ENCODE data around the gene STK32C.
"Not testable (repeated sequence)": the region's sequence is repeated elsewhere in the genome, so short reads cannot be mapped to it uniquely, and the experiment has no call there.

The STK32C gene

GRCh38 chr10:132349766-132350165 lies 42.0 kb upstream of the STK32C start:
- Histone ChIP-seq H3K27me3 (ENCODE audit: control insufficient read depth, insufficient read depth, low read length) (no peaks in the 10 kb centered on the region), H3K36me3 (ENCODE audit: control insufficient read depth, low read depth, low read length) (no peaks in the 10 kb centered on the region), H3K4me3 (ENCODE audit: low read length) (no peak overlapping the region), H3K4me1 (ENCODE audit: control insufficient read depth, low read depth, low read length) (no peaks in the 10 kb centered on the region), H3K9me3 (ENCODE audit: control insufficient read depth, low read depth, low read length) (no peaks in the 10 kb centered on the region), H3K9ac (ENCODE audit: low read length) (no peak overlapping the region), H3K27ac (ENCODE audit: low read length) (no peak overlapping the region)

GRCh38 chr10:132347931-132348267 lies 40.1 kb upstream of the STK32C start:
- Histone ChIP-seq H3K4me3 (ENCODE audit: low read length) (no peak overlapping the region), H3K4me1 (ENCODE audit: control insufficient read depth, low read depth, low read length) (no peaks in the 10 kb centered on the region), H3K9me3 (ENCODE audit: control insufficient read depth, low read depth, low read length) (no peaks in the 10 kb centered on the region), H3K9ac (ENCODE audit: low read length) (no peak overlapping the region), H3K27me3 (ENCODE audit: control insufficient read depth, insufficient read depth, low read length) (no peaks in the 10 kb centered on the region), H3K27ac (ENCODE audit: low read length) (no peak overlapping the region), H3K36me3 (ENCODE audit: control insufficient read depth, low read depth, low read length) (no peaks in the 10 kb centered on the region)

GRCh38 chr10:132347211-132347930 lies 39.6 kb upstream of the STK32C start:
- no peak overlapping the region for H3K27ac ChIP-seq (ENCODE audit: low read length)
- no peaks in the 10 kb centered on the region for H3K4me1 ChIP-seq (ENCODE audit: control insufficient read depth, low read depth, low read length)
- H3K9ac ChIP-seq (ENCODE audit: low read length): no peak overlapping the region
- H3K36me3 ChIP-seq (ENCODE audit: control insufficient read depth, low read depth, low read length): no peaks in the 10 kb centered on the region
- H3K4me3 ChIP-seq (ENCODE audit: low read length): no peak overlapping the region
- no peaks in the 10 kb centered on the region for H3K9me3 ChIP-seq (ENCODE audit: control insufficient read depth, low read depth, low read length)
- no peaks in the 10 kb centered on the region for H3K27me3 ChIP-seq (ENCODE audit: control insufficient read depth, insufficient read depth, low read length)

DNA sequence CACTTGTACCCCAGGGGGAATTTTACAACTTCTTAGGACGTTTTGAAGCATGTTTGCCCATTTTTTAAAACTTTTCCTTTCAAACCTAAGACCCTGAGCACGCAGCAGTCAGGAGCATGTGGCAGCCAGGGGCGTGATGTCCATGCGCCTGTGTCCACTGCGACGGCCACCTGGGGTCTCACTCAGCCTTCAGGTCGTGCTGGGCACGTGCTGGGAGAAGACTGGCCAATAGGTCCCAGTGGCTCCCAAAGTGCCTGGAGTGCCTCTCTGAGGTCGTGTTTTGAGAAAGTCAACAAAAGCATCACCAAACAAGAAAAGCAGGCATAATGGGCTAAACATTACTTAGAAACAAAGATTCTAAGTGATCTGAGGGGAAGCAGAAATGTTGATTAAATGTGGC lies 39.1 kb upstream of the STK32C start:
- H3K36me3 ChIP-seq (ENCODE audit: control insufficient read depth, low read depth, low read length): no peaks in the 10 kb centered on the region
- H3K4me1 ChIP-seq (ENCODE audit: control insufficient read depth, low read depth, low read length): no peaks in the 10 kb centered on the region
- H3K9ac ChIP-seq (ENCODE audit: low read length): no peak overlapping the region
- H3K4me3 ChIP-seq (ENCODE audit: low read length): no peak overlapping the region
- H3K9me3 ChIP-seq (ENCODE audit: control insufficient read depth, low read depth, low read length): no peaks in the 10 kb centered on the region
- no peaks in the 10 kb centered on the region for H3K27me3 ChIP-seq (ENCODE audit: control insufficient read depth, insufficient read depth, low read length)
- no peak overlapping the region for H3K27ac ChIP-seq (ENCODE audit: low read length)

DNA sequence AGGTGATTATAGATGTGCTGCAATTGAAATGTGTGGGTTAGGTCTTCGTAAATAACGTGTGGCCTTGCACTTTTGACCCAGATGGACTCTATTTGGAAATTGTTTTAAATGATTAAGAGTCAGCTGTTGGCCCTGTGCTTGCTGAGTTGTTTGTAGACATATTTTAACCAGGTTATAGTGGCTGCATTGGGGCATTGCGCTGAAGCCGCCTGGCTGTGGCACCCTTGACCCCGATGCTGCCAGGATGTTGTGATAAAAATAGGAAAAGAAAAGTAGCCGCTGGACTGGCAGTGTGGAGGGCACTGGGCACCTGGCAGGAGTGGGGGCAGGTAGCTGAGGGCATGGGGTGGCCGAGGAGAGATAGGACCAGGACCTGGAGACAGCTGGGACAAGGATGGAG lies 37.6 kb upstream of the STK32C start:
- H3K36me3 ChIP-seq (ENCODE audit: control insufficient read depth, low read depth, low read length): no peaks in the 10 kb centered on the region
- H3K27me3 ChIP-seq (ENCODE audit: control insufficient read depth, insufficient read depth, low read length): no peaks in the 10 kb centered on the region
- H3K9me3 ChIP-seq (ENCODE audit: control insufficient read depth, low read depth, low read length): no peaks in the 10 kb centered on the region
- no peaks in the 10 kb centered on the region for H3K4me1 ChIP-seq (ENCODE audit: control insufficient read depth, low read depth, low read length)
- no peak overlapping the region for H3K9ac ChIP-seq (ENCODE audit: low read length)
- H3K27ac ChIP-seq (ENCODE audit: low read length): no peak overlapping the region
- H3K4me3 ChIP-seq (ENCODE audit: low read length): no peak overlapping the region

- no peak overlapping the region for H3K9ac ChIP-seq (ENCODE audit: low read length)
These were observed 36.6 kb upstream of the STK32C start for GRCh38 chr10:132344386-132344785.

GRCh38 chr10:132342553-132342952 lies 34.8 kb upstream of the STK32C start:
- H3K4me1 ChIP-seq (ENCODE audit: control insufficient read depth, low read depth, low read length): peaks cover 2% of the 10 kb centered on the region
- no peak overlapping the region for H3K9ac ChIP-seq (ENCODE audit: low read length)
- no peak overlapping the region for H3K4me3 ChIP-seq (ENCODE audit: low read length)
- no peak overlapping the region for H3K27ac ChIP-seq (ENCODE audit: low read length)
- no peaks in the 10 kb centered on the region for H3K27me3 ChIP-seq (ENCODE audit: control insufficient read depth, insufficient read depth, low read length)
- H3K9me3 ChIP-seq (ENCODE audit: control insufficient read depth, low read depth, low read length): no peaks in the 10 kb centered on the region
- no peaks in the 10 kb centered on the region for H3K36me3 ChIP-seq (ENCODE audit: control insufficient read depth, low read depth, low read length)

More at GRCh38 chr10:132344386-132344785, 36.6 kb upstream of the STK32C start:
- H3K36me3 ChIP-seq (ENCODE audit: control insufficient read depth, low read depth, low read length): no peaks in the 10 kb centered on the region
- no peaks in the 10 kb centered on the region for H3K4me1 ChIP-seq (ENCODE audit: control insufficient read depth, low read depth, low read length)
- H3K9me3 ChIP-seq (ENCODE audit: control insufficient read depth, low read depth, low read length): no peaks in the 10 kb centered on the region
- no peak overlapping the region for H3K4me3 ChIP-seq (ENCODE audit: low read length)
- no peak overlapping the region for H3K27ac ChIP-seq (ENCODE audit: low read length)
- no peaks in the 10 kb centered on the region for H3K27me3 ChIP-seq (ENCODE audit: control insufficient read depth, insufficient read depth, low read length)

GRCh38 chr10:132341781-132342180 lies 34.0 kb upstream of the STK32C start:
- H3K4me3 ChIP-seq (ENCODE audit: low read length): no peak overlapping the region
- no peak overlapping the region for H3K9ac ChIP-seq (ENCODE audit: low read length)
- H3K9me3 ChIP-seq (ENCODE audit: control insufficient read depth, low read depth, low read length): no peaks in the 10 kb centered on the region
- H3K27ac ChIP-seq (ENCODE audit: low read length): no peak overlapping the region
- no peaks in the 10 kb centered on the region for H3K27me3 ChIP-seq (ENCODE audit: control insufficient read depth, insufficient read depth, low read length)
- H3K36me3 ChIP-seq (ENCODE audit: control insufficient read depth, low read depth, low read length): no peaks in the 10 kb centered on the region
- peaks cover 7% of the 10 kb centered on the region for H3K4me1 ChIP-seq (ENCODE audit: control insufficient read depth, low read depth, low read length)

- Histone ChIP-seq H3K36me3 (ENCODE audit: control insufficient read depth, low read depth, low read length) (no peaks in the 10 kb centered on the region), H3K4me1 (ENCODE audit: control insufficient read depth, low read depth, low read length) (peaks cover 11% of the 10 kb centered on the region), H3K27ac (ENCODE audit: low read length) (no peak overlapping the region), H3K4me3 (ENCODE audit: low read length) (no peak overlapping the region), H3K9me3 (ENCODE audit: control insufficient read depth, low read depth, low read length) (no peaks in the 10 kb centered on the region), H3K27me3 (ENCODE audit: control insufficient read depth, insufficient read depth, low read length) (no peaks in the 10 kb centered on the region), H3K9ac (ENCODE audit: low read length) (no peak overlapping the region)
These were observed 33.3 kb upstream of the STK32C start for GRCh38 chr10:132341017-132341416.

DNA sequence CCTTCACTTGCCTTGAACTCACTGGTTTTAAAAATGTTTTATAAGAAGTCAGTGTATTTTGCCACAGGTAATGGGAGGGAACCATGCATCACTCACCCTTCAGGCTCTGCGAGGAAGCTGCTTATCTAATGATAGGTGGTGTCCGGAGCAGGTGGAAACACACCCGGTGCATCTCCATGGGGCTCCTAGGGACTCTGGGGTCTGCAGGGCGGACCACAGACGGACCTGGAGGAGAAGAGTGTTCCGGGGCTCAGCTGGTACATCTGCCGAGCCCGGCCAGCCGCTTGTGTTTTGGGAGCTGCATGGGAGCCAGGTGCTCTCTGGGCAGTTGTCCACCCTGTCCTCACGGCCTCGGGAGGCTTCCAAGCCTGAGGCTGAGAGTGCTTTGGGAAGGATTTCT lies 31.5 kb upstream of the STK32C start:
- H3K27ac ChIP-seq (ENCODE audit: low read length): no peak overlapping the region
- peaks cover 11% of the 10 kb centered on the region for H3K4me1 ChIP-seq (ENCODE audit: control insufficient read depth, low read depth, low read length)
- no peaks in the 10 kb centered on the region for H3K27me3 ChIP-seq (ENCODE audit: control insufficient read depth, insufficient read depth, low read length)
- H3K4me3 ChIP-seq (ENCODE audit: low read length): no peak overlapping the region
- H3K9ac ChIP-seq (ENCODE audit: low read length): no peak overlapping the region
- no peaks in the 10 kb centered on the region for H3K9me3 ChIP-seq (ENCODE audit: control insufficient read depth, low read depth, low read length)
- H3K36me3 ChIP-seq (ENCODE audit: control insufficient read depth, low read depth, low read length): no peaks in the 10 kb centered on the region

- Histone ChIP-seq H3K4me3 (ENCODE audit: low read length) (no peak overlapping the region), H3K27me3 (ENCODE audit: control insufficient read depth, insufficient read depth, low read length) (peaks cover 2% of the 10 kb centered on the region), H3K36me3 (ENCODE audit: control insufficient read depth, low read depth, low read length) (no peaks in the 10 kb centered on the region), H3K27ac (ENCODE audit: low read length) (no peak overlapping the region), H3K9me3 (ENCODE audit: control insufficient read depth, low read depth, low read length) (no peaks in the 10 kb centered on the region), H3K9ac (ENCODE audit: low read length) (no peak overlapping the region), H3K4me1 (ENCODE audit: control insufficient read depth, low read depth, low read length) (peaks cover 11% of the 10 kb centered on the region)
These were observed 31.1 kb upstream of the STK32C start for GRCh38 chr10:132338876-132339275.

DNA sequence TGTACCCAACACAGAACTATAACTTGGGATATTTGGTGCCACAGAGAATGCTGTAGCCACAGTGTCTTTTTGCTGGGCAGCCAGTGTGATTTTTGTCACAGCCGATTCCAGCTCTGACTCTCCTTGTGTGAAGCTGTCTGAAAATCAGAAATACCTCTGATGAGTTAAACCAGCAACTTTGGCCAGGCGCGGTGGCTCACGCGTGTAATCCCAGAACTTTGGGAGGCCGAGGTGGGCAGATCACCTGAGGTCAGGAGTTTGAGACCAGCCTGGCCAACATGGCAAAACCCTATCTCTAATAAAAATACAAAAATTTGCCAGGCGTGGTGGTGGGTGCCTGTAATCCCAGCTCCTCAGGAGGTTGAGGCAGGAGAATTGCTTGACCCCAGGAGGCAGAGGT lies 30.1 kb upstream of the STK32C start:
- not testable (repeated sequence) for H3K9me3 ChIP-seq (ENCODE audit: control insufficient read depth, low read depth, low read length); H3K36me3 ChIP-seq (ENCODE audit: control insufficient read depth, low read depth, low read length); H3K27ac ChIP-seq (ENCODE audit: low read length); H3K4me3 ChIP-seq (ENCODE audit: low read length); H3K9ac ChIP-seq (ENCODE audit: low read length)
- Histone ChIP-seq H3K4me1 (ENCODE audit: control insufficient read depth, low read depth, low read length) (peaks cover 13% of the 10 kb centered on the region), H3K27me3 (ENCODE audit: control insufficient read depth, insufficient read depth, low read length) (peaks cover 11% of the 10 kb centered on the region)

Measured in iPS-18a (cell line).